T-helper 1 cell treated with Interleukin-12 subunit alpha and Interleukin-12 subunit beta and Interleukin-4 antibody, amounts not matched to agents 30 ng/mL and 1 ng/mL, for 36 hours (primary cell): ENCODE results near the gene TMEM106C. TPM values are rescaled to one million over a fixed set of nuclear protein-coding genes. Genes with fewer than 3 reads are reported as not detected.

Source experiments
- intact Hi-C: fragments of 100-400 bp; cut with micrococcal nuclease; formaldehyde crosslinking; loops from one replicate; pipeline ENCODE4 v1.15.1; 2024
- total RNA-seq: library from RNA; stranded (reverse); gene quantifications from 2 replicates; pipeline ENCODE4 v1.2.3, GENCODE V29; 2022

TMEM106C gene
- total RNA-seq, 1 donor from 2014 or later, result 106 TPM

GRCh38 chr12:48013287-48013686, 49.9 kb downstream of the TMEM106C start:
- intact Hi-C loops, result no loop called here

- intact Hi-C loops, result no loop called here
These were observed 51.7 kb downstream of the TMEM106C start for GRCh38 chr12:48015129-48015528.

- intact Hi-C loops, result no loop called here
These were observed 52.6 kb downstream of the TMEM106C start for GRCh38 chr12:48015954-48016353.

GRCh38 chr12:48016373-48017020, 53.1 kb downstream of the TMEM106C start:
- intact Hi-C loops, result no loop called here

GRCh38 chr12:48017496-48017895, 54.1 kb downstream of the TMEM106C start:
- intact Hi-C loops, result no loop called here

- intact Hi-C loops, result no loop called here
These were observed 54.7 kb downstream of the TMEM106C start for GRCh38 chr12:48017921-48018617.

Other genes starting within 250 kb of the TMEM106C start
- gene ENDOU, start 238.1 kb upstream of the TMEM106C start, total RNA-seq, result not detected in 2 replicates
- gene RAPGEF3, start 204.7 kb upstream of the TMEM106C start, total RNA-seq, result 0.56 and 1.1 TPM in 2 replicates
- 10.5 and 10.7 TPM in 2 replicates for gene SLC48A1, start 190.4 kb upstream of the TMEM106C start, total RNA-seq
- 214 and 220 TPM in 2 replicates for gene HDAC7, start 143.7 kb upstream of the TMEM106C start, total RNA-seq
- 103 and 105 TPM in 2 replicates for gene VDR, start 58.6 kb upstream of the TMEM106C start, total RNA-seq
- not detected in 2 replicates for gene COL2A1, start 40.9 kb downstream of the TMEM106C start, total RNA-seq
- gene SENP1, start 142.5 kb downstream of the TMEM106C start, total RNA-seq, result 48.6 and 51.2 TPM in 2 replicates
- 19.2 and 22.8 TPM in 2 replicates for gene PFKM, start 155.8 kb downstream of the TMEM106C start, total RNA-seq
- gene ASB8, start 193.9 kb downstream of the TMEM106C start, total RNA-seq, result 42.3 and 45.5 TPM in 2 replicates
- gene CCDC184, start 220.0 kb downstream of the TMEM106C start, total RNA-seq, result 0.12 and 0.32 TPM in 2 replicates
- gene OR10AD1, start 239.7 kb downstream of the TMEM106C start, total RNA-seq, result not detected in 2 replicates